LNCaP clone FGC (cell line): ENCODE data around the gene TTBK2.

Source experiments
- DNase-seq: peaks from one replicate; pipeline ENCODE4 v3.0.0-alpha.2; 2011; ENCODE audit warnings: low read depth
- H3K4me3 ChIP-seq: 2 replicates; pipeline ENCODE4 v1.5.1; 2011; ENCODE audit warnings: mild to moderate bottlenecking, low read depth, low read length, control low read depth
- TF ChIP-seq, protein P1 (sequence below): IDR thresholded peaks from 2 replicates; pipeline ENCODE4 v1.5.1; 2012; ENCODE audit warnings: mild to moderate bottlenecking; ENCODE audit not compliant: control insufficient read depth, insufficient read depth; ENCODE audit errors: extremely low read depth

TTBK2 gene

DNA sequence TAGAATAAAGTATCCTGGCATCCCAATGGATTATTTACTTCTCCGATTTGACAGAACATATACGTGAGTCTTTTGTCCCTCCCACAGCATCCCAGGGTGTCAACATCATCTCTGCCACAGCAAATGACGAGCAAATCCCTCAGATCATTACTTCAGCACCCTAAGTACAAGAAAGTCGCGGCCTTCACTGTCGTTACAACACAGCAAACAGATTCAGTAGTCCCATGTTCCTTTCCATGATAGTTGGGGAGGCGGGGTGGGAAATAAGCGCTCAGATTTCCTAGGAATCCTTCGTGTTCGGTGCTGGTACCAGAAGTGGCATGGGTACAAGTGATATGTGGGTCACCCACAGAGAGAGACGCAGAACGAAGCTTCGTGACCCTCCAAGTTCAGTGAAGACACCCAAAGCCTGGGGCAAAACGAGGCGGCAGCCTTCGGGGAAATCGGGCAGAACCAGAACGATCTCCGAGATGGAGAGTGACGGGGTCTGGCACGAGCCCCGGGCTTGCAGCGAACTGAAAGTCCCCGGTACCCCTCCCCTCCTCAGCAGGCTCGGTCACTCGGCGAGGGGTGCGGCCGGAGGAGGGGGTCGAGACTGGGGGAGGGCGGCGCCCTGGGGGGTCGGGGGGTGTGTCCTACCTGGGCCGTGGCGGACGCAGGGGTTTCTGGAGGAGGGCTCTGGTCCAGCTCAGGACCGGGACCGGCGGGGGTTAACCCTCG is 619 bp downstream of the TTBK2 start:
- no peak for DNase-seq
- H3K4me3 ChIP-seq, result peak overlapping the region; percentile 73
- TF ChIP-seq, protein P1, sequence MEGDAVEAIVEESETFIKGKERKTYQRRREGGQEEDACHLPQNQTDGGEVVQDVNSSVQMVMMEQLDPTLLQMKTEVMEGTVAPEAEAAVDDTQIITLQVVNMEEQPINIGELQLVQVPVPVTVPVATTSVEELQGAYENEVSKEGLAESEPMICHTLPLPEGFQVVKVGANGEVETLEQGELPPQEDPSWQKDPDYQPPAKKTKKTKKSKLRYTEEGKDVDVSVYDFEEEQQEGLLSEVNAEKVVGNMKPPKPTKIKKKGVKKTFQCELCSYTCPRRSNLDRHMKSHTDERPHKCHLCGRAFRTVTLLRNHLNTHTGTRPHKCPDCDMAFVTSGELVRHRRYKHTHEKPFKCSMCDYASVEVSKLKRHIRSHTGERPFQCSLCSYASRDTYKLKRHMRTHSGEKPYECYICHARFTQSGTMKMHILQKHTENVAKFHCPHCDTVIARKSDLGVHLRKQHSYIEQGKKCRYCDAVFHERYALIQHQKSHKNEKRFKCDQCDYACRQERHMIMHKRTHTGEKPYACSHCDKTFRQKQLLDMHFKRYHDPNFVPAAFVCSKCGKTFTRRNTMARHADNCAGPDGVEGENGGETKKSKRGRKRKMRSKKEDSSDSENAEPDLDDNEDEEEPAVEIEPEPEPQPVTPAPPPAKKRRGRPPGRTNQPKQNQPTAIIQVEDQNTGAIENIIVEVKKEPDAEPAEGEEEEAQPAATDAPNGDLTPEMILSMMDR, result no peak

DNA sequence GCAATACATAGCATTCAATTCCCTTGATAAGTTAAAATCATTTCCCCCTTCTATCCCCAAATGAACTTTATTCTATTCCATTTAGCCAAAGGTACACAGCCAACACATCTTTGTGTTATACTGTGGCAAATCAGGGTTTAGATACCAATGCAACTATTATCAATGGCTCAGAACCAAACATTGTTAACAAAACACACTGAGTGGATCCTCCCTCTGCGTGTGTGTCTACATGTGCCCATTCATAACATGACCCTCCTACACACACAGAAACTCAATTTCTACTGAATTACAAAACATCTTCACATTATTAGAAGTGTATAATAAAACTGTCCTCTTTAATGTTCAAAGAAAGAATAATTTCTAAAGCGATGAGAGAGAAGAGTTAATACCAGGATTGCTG is 1.3 kb downstream of the TTBK2 start:
- H3K4me3 ChIP-seq, result peak overlapping the region; percentile 73
- no peak for DNase-seq
- TF ChIP-seq, protein P1, result no peak

DNA sequence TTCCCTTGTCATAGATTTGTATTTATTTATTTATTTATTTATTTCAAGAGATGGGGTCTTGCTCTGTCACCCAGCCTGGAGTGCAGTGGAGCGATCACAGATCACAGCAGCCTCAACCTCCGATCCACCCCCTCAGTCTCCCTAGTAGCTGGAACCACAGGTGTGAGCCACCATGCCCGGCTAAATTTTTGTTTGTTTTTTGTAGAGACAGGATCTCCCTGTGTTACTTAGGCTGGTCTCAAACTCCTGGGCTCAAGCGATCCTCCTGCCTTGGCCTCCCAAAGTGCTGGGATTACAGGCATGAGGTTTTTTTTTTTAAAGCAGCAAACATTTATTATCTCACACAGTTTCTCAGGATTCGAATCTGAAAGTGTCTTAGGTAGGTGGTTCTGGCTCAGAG is 2.5 kb downstream of the TTBK2 start:
- TF ChIP-seq, protein P1, result no peak
- DNase-seq, result no peak
- no peak overlapping the region for H3K4me3 ChIP-seq

DNA sequence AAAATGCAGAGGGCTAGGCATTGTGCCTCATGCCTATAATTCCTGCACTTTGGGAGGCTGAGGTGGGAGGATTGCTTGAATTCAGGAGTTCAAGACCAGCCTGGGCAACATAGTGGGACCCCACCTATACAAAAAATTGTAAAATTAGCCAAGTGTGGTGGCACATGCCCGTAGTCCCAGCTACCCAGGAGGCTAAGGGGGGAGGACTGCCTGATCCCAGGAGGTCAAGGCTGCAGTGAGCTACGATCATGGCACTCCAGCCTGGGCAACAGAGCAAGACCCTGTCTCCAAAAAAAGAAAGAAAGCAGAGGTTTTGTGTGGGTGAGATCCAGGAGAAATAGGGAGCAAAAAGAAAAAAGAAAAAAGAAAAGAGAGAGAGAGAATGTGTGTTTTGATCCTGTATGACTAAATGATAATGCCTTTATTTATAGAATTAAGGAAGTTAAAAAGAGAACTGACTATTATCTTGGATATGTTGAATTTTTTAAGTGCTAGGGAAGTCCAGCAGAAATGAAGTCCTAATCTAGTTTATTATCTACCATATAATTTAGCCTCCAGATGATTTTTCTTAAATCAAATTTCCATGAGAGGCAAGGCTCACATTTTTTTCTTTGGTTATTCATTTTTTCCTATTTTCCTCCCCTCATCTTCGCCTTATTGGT is 4.8 kb downstream of the TTBK2 start:
- no peak overlapping the region for H3K4me3 ChIP-seq
- DNase-seq, result no peak
- TF ChIP-seq, protein P1, result no peak

DNA sequence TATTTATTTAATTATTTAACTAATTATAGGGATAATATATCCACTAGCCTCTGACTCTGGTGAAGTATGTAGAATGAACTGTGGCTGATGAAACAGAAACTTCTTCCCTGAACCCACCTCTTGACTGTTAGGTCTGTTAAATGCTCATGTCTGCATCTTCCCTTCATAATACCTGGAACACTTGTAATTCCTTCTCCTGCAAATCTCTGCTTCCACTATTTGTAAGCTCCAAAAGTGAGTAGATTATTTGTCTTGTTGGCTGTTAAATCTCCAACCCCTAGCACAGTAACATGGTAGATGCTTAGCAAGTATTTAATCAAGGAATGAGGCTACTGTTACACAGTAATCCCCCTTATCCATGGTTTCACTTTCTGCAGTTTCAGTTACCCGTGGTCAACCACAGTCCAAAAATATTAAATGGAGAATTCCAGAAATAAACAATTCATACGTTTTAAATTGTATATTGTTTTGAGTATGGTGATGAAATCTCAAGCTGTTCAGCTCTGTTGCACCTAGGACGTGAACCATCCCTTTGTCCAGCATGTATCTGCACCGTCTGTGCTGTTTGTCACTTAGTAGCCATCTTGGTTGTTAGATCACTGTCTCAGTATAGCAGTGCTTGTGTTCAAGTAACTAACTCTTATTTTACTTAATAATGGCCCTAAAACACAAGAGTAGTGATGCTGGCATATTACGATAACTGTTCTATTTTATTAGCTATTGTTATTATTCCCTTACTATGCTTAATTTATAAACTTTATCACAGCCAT is 5.7 kb downstream of the TTBK2 start:
- no peak overlapping the region for H3K4me3 ChIP-seq
- TF ChIP-seq, protein P1, result no peak
- no peak for DNase-seq

DNA sequence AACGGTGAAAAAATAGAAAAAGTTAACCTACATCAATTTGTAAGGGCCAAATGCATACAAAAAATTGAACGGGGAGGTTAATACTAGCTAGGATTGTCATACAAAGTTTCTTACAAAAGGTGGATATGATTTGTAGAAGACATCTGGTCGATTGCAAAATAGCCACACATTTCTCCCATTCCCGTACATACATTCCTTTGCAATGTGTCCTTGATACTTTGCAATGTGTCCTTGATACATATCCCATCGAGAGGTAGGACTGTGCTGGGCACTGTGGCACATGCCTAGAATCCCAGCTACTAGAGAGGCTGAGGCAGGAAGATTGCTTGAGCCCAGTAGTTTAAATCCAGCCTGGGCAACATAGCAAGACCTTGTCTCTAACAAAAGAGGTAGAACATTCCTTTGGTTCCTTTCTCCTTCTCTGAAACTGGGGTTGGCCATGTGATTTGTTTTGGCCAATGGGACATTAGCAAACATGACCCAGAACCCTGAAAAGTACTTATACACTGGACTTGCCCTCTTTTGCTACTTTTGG is 9.5 kb downstream of the TTBK2 start:
- TF ChIP-seq, protein P1, result no peak
- DNase-seq, result no peak
- H3K4me3 ChIP-seq, result no peak overlapping the region
